Gastroesophageal sphincter (tissue), 4 donors: ENCODE results near the gene LRRC46. TPM values are rescaled to one million over a fixed set of nuclear protein-coding genes. Genes with fewer than 3 reads are reported as not detected.

Experiments
- ATAC-seq: fragments of 150-250 bp; one replicate; pipeline ENCODE4 v1.9.1; 2016; ENCODE audit warnings: mild to moderate bottlenecking, moderate library complexity
- H3K27ac ChIP-seq, 4 donors: fragments of 200-600 bp; sonication (generic) in 3 of 4; 1 replicate in 3 of 4; 2 replicates in 1 of 4; pipeline ENCODE4 v1.5.1; 2016 to 2019
- H3K27me3 ChIP-seq: fragments of 200-600 bp; sonication (generic); one replicate; pipeline ENCODE4 v1.5.1; 2019
- H3K36me3 ChIP-seq, 2 donors: fragments of 200-600 bp; sonication (generic); one replicate each; pipeline ENCODE4 v1.5.1; 2019; ENCODE audit warnings: control low read depth in 1 of 2
- H3K4me1 ChIP-seq, 3 donors: fragments of 200-600 bp; sonication (generic); 1 replicate in 2 of 3; 2 replicates in 1 of 3; pipeline ENCODE4 v1.5.1; 2016 to 2019; ENCODE audit warnings: control low read depth in 2 of 3
- H3K4me3 ChIP-seq, 2 donors: fragments of 200-600 bp; sonication (generic); one replicate each; pipeline ENCODE4 v1.5.1; 2019; ENCODE audit warnings: mild to moderate bottlenecking in 1 of 2, moderate library complexity in 1 of 2
- H3K9me3 ChIP-seq, 3 donors: fragments of 200-600 bp; sonication (generic); one replicate each; pipeline ENCODE4 v1.5.1; 2017 to 2019; ENCODE audit warnings: control low read depth in 2 of 3
- CTCF ChIP-seq, 4 experiments: fragments of 200-600 bp in 2 of 4; fragments of 450-650 bp in 2 of 4; sonication (generic) in 1 of 4; IDR thresholded peaks; one replicate each; pipeline ENCODE4 v1.5.1; 2017 to 2019; ENCODE audit warnings: antibody characterized with exemption in 4 of 4, mild to moderate bottlenecking in 2 of 4, moderate library complexity in 2 of 4
- EP300 ChIP-seq: sonication (generic); formaldehyde crosslinking; IDR thresholded peaks from one replicate; pipeline ENCODE4 v1.6.1; 2017; ENCODE audit warnings: antibody characterized with exemption, mild to moderate bottlenecking
- POLR2A ChIP-seq, 2 donors: fragments of 450-650 bp; IDR thresholded peaks; one replicate each; pipeline ENCODE4 v1.6.1; 2017; ENCODE audit warnings: antibody characterized with exemption in 2 of 2, mild to moderate bottlenecking in 2 of 2, moderate library complexity in 1 of 2
- POLR2AphosphoS5 ChIP-seq: sonication (generic); formaldehyde crosslinking; IDR thresholded peaks from one replicate; pipeline ENCODE4 v1.6.1; 2017; ENCODE audit warnings: antibody characterized with exemption
- WGBS, 2 donors: methylation state at CpG; one replicate each; pipeline ENCODE4 v1.1.5; 2018; ENCODE audit warnings: low coverage in 1 of 2; 5-methylcytosine and 5-hydroxymethylcytosine counted together
- total RNA-seq, 4 donors: library from RNA; depleted of rRNA; stranded (reverse); fragments of >200 nt; gene quantifications; one replicate each; pipeline ENCODE4 v1.1.0, GENCODE V29; 2016

Gene LRRC46
- total RNA-seq, 4 donors from 2014 or later = 0.46 to 1.3 TPM; not detected in 2

DNA sequence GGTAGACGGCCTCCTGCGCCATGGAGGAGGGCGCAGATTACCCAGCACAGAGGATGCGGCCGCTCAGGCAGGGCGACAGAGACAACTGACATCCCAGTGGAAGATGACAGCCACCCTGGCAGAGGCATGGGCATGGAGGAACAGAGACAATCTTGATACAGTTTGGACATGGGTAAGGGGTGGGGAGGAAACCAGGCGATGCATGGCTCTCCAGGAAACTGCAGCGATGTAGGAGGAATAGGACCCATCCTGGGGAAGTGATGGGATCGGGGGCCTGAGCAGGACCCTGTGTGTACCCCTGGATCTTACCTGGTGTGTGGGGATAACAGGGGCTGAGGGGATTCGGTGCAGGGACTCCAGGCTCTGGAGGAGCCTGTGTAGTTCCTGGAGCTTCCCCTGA is 14.5 kb upstream of the LRRC46 start:
- no peak for ATAC-seq
- H3K36me3 ChIP-seq = peaks cover 0 to 80% of the 10 kb centered on the region in 2 donors
- no peak for TF ChIP-seq POLR2AphosphoS5
- TF ChIP-seq CTCF (IDR thresholded peaks at IDR 0.05) = no peak
- no peak for TF ChIP-seq POLR2A (IDR thresholded peaks at IDR 0.05)
- no peak for TF ChIP-seq EP300
- H3K27me3 ChIP-seq = no peaks in the 10 kb centered on the region
- H3K4me3 ChIP-seq = no peak overlapping the region
- H3K27ac ChIP-seq = no peak overlapping the region
- H3K4me1 ChIP-seq = peaks cover 0 to 22% (median 0%) of the 10 kb centered on the region in 3 donors
- no peaks in the 10 kb centered on the region for H3K9me3 ChIP-seq
- 92 to 93% methylated on average over 2 to 8 of the region's 10 CpGs for WGBS, 2 donors

GRCh38 chr17:47818002-47818695 is 13.3 kb upstream of the LRRC46 start:
- Histone ChIP-seq H3K4me1 (peaks cover 0 to 30% (median 3%) of the 10 kb centered on the region in 3 donors), H3K27ac (no peak overlapping the region), H3K36me3 (peaks cover 0 to 74% of the 10 kb centered on the region in 2 donors), H3K4me3 (no peak overlapping the region), H3K27me3 (no peaks in the 10 kb centered on the region), H3K9me3 (no peaks in the 10 kb centered on the region)
- 20 to 80% methylated on average over 1 of the region's 11 CpGs for WGBS, 2 donors
- no peak for ATAC-seq
- TF ChIP-seq EP300 (no peak), CTCF (IDR thresholded peaks at IDR 0.05) (no peak), POLR2AphosphoS5 (no peak), POLR2A (IDR thresholded peaks at IDR 0.05) (no peak)

GRCh38 chr17:47819475-47819874 is 12.0 kb upstream of the LRRC46 start:
- 82 to 88% methylated on average over 5 of the region's 10 CpGs for WGBS, 2 donors
- peaks cover 0 to 75% of the 10 kb centered on the region in 2 donors for H3K36me3 ChIP-seq
- no peak overlapping the region for H3K4me3 ChIP-seq

DNA sequence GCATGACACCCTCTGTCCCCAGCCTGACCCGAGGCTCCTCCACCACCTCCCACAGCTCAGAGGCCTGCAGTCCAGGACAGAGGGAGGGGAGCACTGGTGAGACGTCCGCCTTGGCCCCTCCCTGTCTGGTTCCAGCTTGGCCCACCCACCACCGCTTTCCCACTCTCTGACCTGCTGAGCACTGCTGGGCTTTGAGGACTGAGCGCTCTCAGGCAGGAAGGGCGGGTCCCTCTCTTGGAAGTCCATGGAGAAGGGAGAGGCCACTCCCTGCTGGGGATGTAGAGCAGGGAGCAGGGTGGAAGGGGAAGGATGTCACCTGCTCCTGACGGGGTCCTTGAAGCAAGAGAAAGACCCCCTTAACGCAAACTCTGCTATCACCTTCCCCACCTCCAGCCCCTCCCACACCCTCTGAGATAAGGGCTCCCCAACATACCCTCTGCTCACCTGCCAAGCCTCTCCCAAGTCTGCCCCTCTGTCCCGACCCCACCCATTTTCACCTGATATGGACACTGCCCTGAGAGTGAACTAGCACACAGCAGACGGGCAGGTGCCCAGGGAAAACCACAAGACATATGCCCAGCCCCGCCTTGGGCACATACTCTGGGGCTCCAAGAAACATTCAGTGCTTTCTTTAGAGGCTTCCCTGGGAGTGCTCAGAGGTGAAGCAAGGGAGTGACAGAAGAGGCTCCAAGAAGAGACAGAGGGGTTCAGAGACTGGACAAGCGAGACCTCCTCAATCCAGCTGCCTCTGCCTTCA is 11.3 kb upstream of the LRRC46 start:
- Histone ChIP-seq H3K9me3 (no peaks in the 10 kb centered on the region), H3K27ac (no peak overlapping the region), H3K27me3 (no peaks in the 10 kb centered on the region), H3K4me3 (no peak overlapping the region), H3K4me1 (peaks cover 0 to 30% (median 3%) of the 10 kb centered on the region in 3 donors), H3K36me3 (peaks cover 0 to 75% of the 10 kb centered on the region in 2 donors)
- TF ChIP-seq POLR2AphosphoS5 (no peak), POLR2A (IDR thresholded peaks at IDR 0.05) (no peak), CTCF (IDR thresholded peaks at IDR 0.05) (no peak), EP300 (no peak)
- 85 to 100% methylated on average over 3 to 4 of the region's 12 CpGs for WGBS, 2 donors
- no peak for ATAC-seq

More at GRCh38 chr17:47819475-47819874, 12.0 kb upstream of the LRRC46 start:
- Histone ChIP-seq H3K27me3 (no peaks in the 10 kb centered on the region), H3K4me1 (peaks cover 0 to 30% (median 3%) of the 10 kb centered on the region in 3 donors), H3K27ac (no peak overlapping the region), H3K9me3 (no peaks in the 10 kb centered on the region)
- TF ChIP-seq CTCF (IDR thresholded peaks at IDR 0.05) (no peak), EP300 (no peak), POLR2AphosphoS5 (no peak), POLR2A (IDR thresholded peaks at IDR 0.05) (no peak)
- no peak for ATAC-seq
